GM19452 (cell line): ENCODE data around the gene COL27A1.

Experiments used
- ATAC-seq: cut with Tn5 transposase; IDR thresholded peaks from one replicate; pipeline ENCODE4 v1.9.1; 2021; ENCODE audit not compliant: unreplicated experiment

Gene COL27A1

GRCh38 chr9:114261987-114262386 lies 106.7 kb downstream of the COL27A1 start:
- no peak for ATAC-seq

- no peak for ATAC-seq
Measured at GRCh38 chr9:114263853-114264510, 108.6 kb downstream of the COL27A1 start.

GRCh38 chr9:114264806-114265550 lies 109.6 kb downstream of the COL27A1 start:
- no peak for ATAC-seq

- ATAC-seq = no peak
Measured at GRCh38 chr9:114266969-114267368, 111.6 kb downstream of the COL27A1 start.

- no peak for ATAC-seq
Measured at GRCh38 chr9:114269023-114269422, 113.7 kb downstream of the COL27A1 start.

- ATAC-seq = no peak
Measured at GRCh38 chr9:114270120-114270975, 115.0 kb downstream of the COL27A1 start.

GRCh38 chr9:114271556-114272510 lies 116.5 kb downstream of the COL27A1 start:
- no peak for ATAC-seq

- ATAC-seq = no peak
Measured at GRCh38 chr9:114272739-114273431, 117.5 kb downstream of the COL27A1 start.

GRCh38 chr9:114273461-114273881 lies 118.1 kb downstream of the COL27A1 start:
- ATAC-seq = no peak

- ATAC-seq = no peak
Measured at GRCh38 chr9:114274217-114274616, 118.9 kb downstream of the COL27A1 start.

- ATAC-seq = no peak
Measured at GRCh38 chr9:114275246-114276004, 120.1 kb downstream of the COL27A1 start.

- no peak for ATAC-seq
Measured at GRCh38 chr9:114276908-114277821, 121.8 kb downstream of the COL27A1 start.

- ATAC-seq = no peak
Measured at GRCh38 chr9:114278356-114278755, 123.0 kb downstream of the COL27A1 start.

GRCh38 chr9:114278881-114279570 lies 123.7 kb downstream of the COL27A1 start:
- no peak for ATAC-seq

GRCh38 chr9:114279693-114280092 lies 124.4 kb downstream of the COL27A1 start:
- ATAC-seq = no peak

GRCh38 chr9:114280636-114281472 lies 125.5 kb downstream of the COL27A1 start:
- no peak for ATAC-seq
